ENCODE measurements around the gene SEMA3E.

DNA sequence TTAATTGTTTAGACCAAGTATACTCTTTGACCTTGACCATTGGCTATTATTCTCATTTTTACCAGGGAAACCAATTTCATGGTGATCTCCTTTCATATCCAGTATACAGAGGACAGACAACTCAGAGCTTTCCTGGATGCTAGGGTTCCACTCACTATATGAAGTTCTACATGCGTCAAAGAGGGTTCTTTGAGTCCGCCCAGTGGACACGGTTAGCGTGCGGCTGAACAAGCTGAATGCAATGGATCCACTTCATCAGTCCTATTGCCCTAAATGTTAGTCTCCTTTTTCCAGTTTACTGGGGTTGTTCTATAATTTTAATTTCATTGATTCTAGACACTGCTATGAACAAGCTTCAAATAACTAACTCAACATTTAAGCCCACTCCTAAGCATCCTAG is 323.9 kb downstream of the SEMA3E start:
- TF ChIP-seq POLR2A (IDR thresholded peaks at IDR 0.05): no peak
- TF ChIP-seq, protein P1, sequence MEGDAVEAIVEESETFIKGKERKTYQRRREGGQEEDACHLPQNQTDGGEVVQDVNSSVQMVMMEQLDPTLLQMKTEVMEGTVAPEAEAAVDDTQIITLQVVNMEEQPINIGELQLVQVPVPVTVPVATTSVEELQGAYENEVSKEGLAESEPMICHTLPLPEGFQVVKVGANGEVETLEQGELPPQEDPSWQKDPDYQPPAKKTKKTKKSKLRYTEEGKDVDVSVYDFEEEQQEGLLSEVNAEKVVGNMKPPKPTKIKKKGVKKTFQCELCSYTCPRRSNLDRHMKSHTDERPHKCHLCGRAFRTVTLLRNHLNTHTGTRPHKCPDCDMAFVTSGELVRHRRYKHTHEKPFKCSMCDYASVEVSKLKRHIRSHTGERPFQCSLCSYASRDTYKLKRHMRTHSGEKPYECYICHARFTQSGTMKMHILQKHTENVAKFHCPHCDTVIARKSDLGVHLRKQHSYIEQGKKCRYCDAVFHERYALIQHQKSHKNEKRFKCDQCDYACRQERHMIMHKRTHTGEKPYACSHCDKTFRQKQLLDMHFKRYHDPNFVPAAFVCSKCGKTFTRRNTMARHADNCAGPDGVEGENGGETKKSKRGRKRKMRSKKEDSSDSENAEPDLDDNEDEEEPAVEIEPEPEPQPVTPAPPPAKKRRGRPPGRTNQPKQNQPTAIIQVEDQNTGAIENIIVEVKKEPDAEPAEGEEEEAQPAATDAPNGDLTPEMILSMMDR (IDR thresholded peaks at IDR 0.05): no peak
